ENCODE data around the gene FCER1G. TPM values are rescaled to one million over a fixed set of nuclear protein-coding genes. Genes with fewer than 3 reads are reported as not detected.

FCER1G gene
- total and polyA plus RNA-seq, 2 of the 8 experiments (the other 6 are each of a cell fraction or from before 2014, with no cell fraction given): 1.6 TPM; not detected in 1

GRCh38 chr1:161233102-161233501 is 18.0 kb downstream of the FCER1G start:
- Histone ChIP-seq H2BK5ac (ENCODE audit: low read depth, low read length) (no peak overlapping the region), H2BK15ac (ENCODE audit: low read length) (no peak overlapping the region), H3K4me3 (ENCODE audit: extremely low read depth in 1 of 4, insufficient read depth in 2 of 4, low read depth in 3 of 4, low read length in 4 of 4) (no peak overlapping the region), H4K5ac (ENCODE audit: insufficient read length, low read depth, low read length) (no peak overlapping the region), H3K56ac (replicated peaks; ENCODE audit: insufficient read length, low read depth, low read length) (no peak overlapping the region), H2BK20ac (ENCODE audit: low read length) (no peak overlapping the region), H3K36me3 (ENCODE audit: control insufficient read depth in 2 of 4, insufficient read depth in 4 of 4, low read length in 3 of 4) (peaks cover 0 to 9% (median 7%) of the 10 kb centered on the region in 4 experiments; a peak in 4 of 8 replicates), H4K20me1 (replicated peaks in 1 of 2; ENCODE audit: control insufficient read depth in 1 of 2, insufficient read depth in 2 of 2, low read length in 2 of 2) (no peaks in the 10 kb centered on the region), H3K4me1 (replicated peaks in 1 of 4; ENCODE audit: control insufficient read depth in 3 of 4, insufficient read depth in 4 of 4, low read length in 3 of 4) (no peaks in the 10 kb centered on the region), H2BK120ac (replicated peaks; ENCODE audit: low read depth, low read length) (no peak overlapping the region), H2AFZ (ENCODE audit: low read length) (no peak overlapping the region), H3K18ac (ENCODE audit: extremely low read depth, low read length) (no peak overlapping the region), H4K91ac (replicated peaks; ENCODE audit: insufficient read length, low read length) (no peak overlapping the region), H3K9me3 (ENCODE audit: insufficient read depth in 2 of 2, low read depth in 1 of 2, low read length in 1 of 2) (no peaks in the 10 kb centered on the region), H4K8ac (ENCODE audit: extremely low read depth, insufficient read depth, low read length) (peak overlapping the region; percentile 82; the same call in 1 of the 2 replicates), H3K9ac (replicated peaks in 1 of 4; ENCODE audit: extremely low read depth in 1 of 4, low read depth in 3 of 4, low read length in 3 of 4) (no peak overlapping the region), H3K27ac (ENCODE audit: low read depth, low read length) (no peak overlapping the region), H3K79me2 (ENCODE audit: control insufficient read depth in 1 of 2, insufficient read depth in 2 of 2, low read length in 2 of 2) (no peaks in the 10 kb centered on the region), H2AK5ac (ENCODE audit: low read depth, low read length) (no peak overlapping the region), H2BK12ac (ENCODE audit: low read depth, low read length) (no peak overlapping the region), H3K4ac (replicated peaks; ENCODE audit: insufficient read length, low read depth, low read length) (no peak overlapping the region), H3K23me2 (ENCODE audit: low read depth, low read length) (no peaks in the 10 kb centered on the region), H3K27me3 (replicated peaks in 1 of 4; ENCODE audit: control insufficient read depth in 3 of 4, extremely low read depth in 1 of 4, insufficient read depth in 3 of 4, low read length in 3 of 4) (no peaks in the 10 kb centered on the region), H3K23ac (ENCODE audit: insufficient read length) (no peak overlapping the region), H3K79me1 (ENCODE audit: low read depth, low read length) (no peaks in the 10 kb centered on the region), H3K14ac (ENCODE audit: insufficient read length) (no peak overlapping the region), H3K4me2 (ENCODE audit: insufficient read depth in 1 of 2, low read depth in 2 of 2, low read length in 2 of 2) (no peak overlapping the region)
- ChIA-PET CTCF (ENCODE audit: partially characterized antibody) (interaction anchor here (1.0 to 18.7 kb wide), 10 partner anchors 8 to 149 kb away, joined by 3 to 401 read pairs (median 5); no protein-coding TSS in a partner anchor), POLR2A (ENCODE audit: partially characterized antibody) (interaction anchor here (1.2 to 2.8 kb wide), 3 partner anchors 12 to 81 kb away, joined by 3 to 7 read pairs (median 6); partner anchors contain the start of genes NDUFS2 and SDHC)
- WGBS, 2 experiments (ENCODE audit: extremely low coverage in 1 of 2, insufficient coverage in 1 of 2, insufficient read length in 1 of 2, insufficient replicate concordance in 2 of 2, low coverage in 1 of 2, low lambda C conversion rate in 2 of 2, missing lambda C conversion rate in 1 of 2): 84% methylated on average over 9 of the region's 9 CpGs; no CpG with 5 or more reads in 1 of the 2 experiments
- FAIRE-seq (no peak), DNase-seq (ENCODE audit: low read depth in 1 of 2, low spot score in 2 of 2) (no peak)
- TF ChIP-seq CHD2 (IDR thresholded peaks at IDR 0.05; ENCODE audit: low read length): no peak
